ENCODE data around the gene OTOG.

DNA sequence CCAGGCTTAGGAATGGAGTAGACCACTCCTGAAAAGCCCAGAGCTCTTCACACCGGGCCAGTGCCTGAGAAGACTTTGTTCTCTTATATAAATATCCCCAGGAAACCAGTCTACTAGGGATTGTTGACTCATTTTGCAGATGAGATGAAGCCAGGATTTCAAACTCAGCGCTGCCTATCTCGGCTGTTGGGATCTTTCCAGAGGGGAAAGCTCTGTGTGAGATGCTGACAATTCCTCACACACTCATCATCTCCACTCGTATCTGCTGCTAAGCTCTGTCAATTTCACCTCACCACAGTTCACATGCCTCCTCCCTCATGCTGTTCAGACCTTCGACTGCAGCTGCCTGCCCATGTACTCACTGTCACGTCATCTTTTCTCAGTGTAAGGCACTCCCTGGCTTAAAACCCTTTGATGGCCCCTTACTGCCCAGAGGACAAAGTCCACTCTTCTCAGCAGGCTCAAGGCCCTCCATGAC is 15.4 kb upstream of the OTOG start:
- TF ChIP-seq POLR2AphosphoS5 (IDR thresholded peaks at IDR 0.05; ENCODE audit: borderline replicate concordance, low read depth, low read length) (no peak), EZH2 (IDR thresholded peaks at IDR 0.05) (no peak), FOXP2 (optimal IDR thresholded peaks at IDR 0.05; ENCODE audit: control extremely low read depth, extremely low read length, insufficient read depth) (no peak)
